HCT116 (cell line): ENCODE measurements around the gene UBQLN2.

Source experiments
- CTCF ChIP-seq, 3 experiments: fragments of 200-600 bp in 1 of 3; sonication (generic) in 1 of 3; IDR thresholded peaks in 2 of 3; conservative IDR thresholded peaks in 1 of 3; 2 replicates each; pipeline ENCODE4 v1.5.1; 2012 to 2017; ENCODE audit warnings: low read depth in 2 of 3, low read length in 2 of 3, antibody characterized with exemption in 1 of 3, borderline replicate concordance in 1 of 3, control low read depth in 1 of 3, mild to moderate bottlenecking in 1 of 3, mixed read lengths in 1 of 3, mixed run types in 1 of 3, moderate library complexity in 1 of 3; ENCODE audit not compliant: insufficient read depth in 1 of 3
- EZH2 ChIP-seq: fragments of 200-600 bp; sonication (generic); IDR thresholded peaks from 2 replicates; pipeline ENCODE4 v1.6.1; 2017; ENCODE audit warnings: antibody characterized with exemption, mixed run types
- EZH2phosphoT487 ChIP-seq: fragments of 200-600 bp; IDR thresholded peaks from 2 replicates; pipeline ENCODE4 v1.6.1; 2018; ENCODE audit warnings: antibody characterized with exemption, borderline replicate concordance
- POLR2A ChIP-seq: IDR thresholded peaks from 2 replicates; pipeline ENCODE4 v1.7.0; 2011; ENCODE audit warnings: borderline replicate concordance; ENCODE audit not compliant: insufficient read depth, insufficient read length; ENCODE audit errors: extremely low read depth
- POLR2AphosphoS5 ChIP-seq: IDR thresholded peaks from 2 replicates; pipeline ENCODE4 v1.6.1; 2011; ENCODE audit warnings: mild to moderate bottlenecking, low read depth, low read length, moderate library complexity
- REST ChIP-seq: IDR thresholded peaks from 2 replicates; pipeline ENCODE4 v1.6.1; 2012; ENCODE audit warnings: low read depth
- SIN3A ChIP-seq: IDR thresholded peaks from 2 replicates; pipeline ENCODE4 v1.6.1; 2012; ENCODE audit warnings: low read depth
- SP1 ChIP-seq: IDR thresholded peaks from 2 replicates; pipeline ENCODE4 v1.6.1; 2012; ENCODE audit warnings: low read depth
- SRF ChIP-seq: IDR thresholded peaks from 2 replicates; pipeline ENCODE4 v1.6.1; 2012; ENCODE audit warnings: low read depth
- YY1 ChIP-seq: IDR thresholded peaks from 2 replicates; pipeline ENCODE4 v1.6.1; 2011; ENCODE audit warnings: low read length, low read depth, moderate library complexity, mild to moderate bottlenecking; ENCODE audit not compliant: insufficient replicate concordance; ENCODE audit errors: extremely low read depth
- ZBTB33 ChIP-seq: IDR thresholded peaks from 2 replicates; pipeline ENCODE4 v1.6.1; 2011; ENCODE audit warnings: mild to moderate bottlenecking, low read length, moderate library complexity; ENCODE audit not compliant: insufficient replicate concordance; ENCODE audit errors: extremely low read depth

GRCh38 chrX:56564164-56564885 lies 898 bp downstream of the UBQLN2 start:
- TF ChIP-seq POLR2A (no peak), YY1 (no peak), CTCF (IDR thresholded peaks at IDR 0.05 in 2 of 3, conservative IDR thresholded peaks at IDR 0.05 in 1 of 3; ENCODE audit: borderline replicate concordance in 1 of 3, insufficient read depth in 1 of 3, low read depth in 2 of 3, low read length in 2 of 3) (no peak), EZH2phosphoT487 (no peak), SP1 (no peak), SRF (no peak), EZH2 (no peak), REST (no peak), POLR2AphosphoS5 (no peak), ZBTB33 (no peak), SIN3A (no peak)
